SH-SY5Y (cell line): ENCODE results near the gene PXMP4.

Experiments used
- GATA2 ChIP-seq: IDR thresholded peaks from 2 replicates; pipeline ENCODE4 v1.6.1; 2011; ENCODE audit warnings: mild to moderate bottlenecking, low read depth, low read length
- GATA3 ChIP-seq: IDR thresholded peaks from 2 replicates; pipeline ENCODE4 v1.6.1; 2011; ENCODE audit warnings: low read depth, mild to moderate bottlenecking, low read length, moderate library complexity

GRCh38 chr20:33739493-33739892 is 19.4 kb upstream of the PXMP4 start:
- TF ChIP-seq GATA3, result no peak
- TF ChIP-seq GATA2, result no peak
